ENCODE results near the gene PDZRN3. TPM values are rescaled to one million over a fixed set of nuclear protein-coding genes. Genes with fewer than 3 reads are reported as not detected.

The PDZRN3 gene
- total and polyA plus RNA-seq, 2 of the 13 experiments (the other 11 are each of a cell fraction or from before 2014, with no cell fraction given), result not detected

GRCh38 chr3:73509066-73509465, 115.7 kb downstream of the PDZRN3 start:
- Histone ChIP-seq H2AFZ (ENCODE audit: low read length) (no peak overlapping the region), H3K9me3 (ENCODE audit: low read length) (no peaks in the 10 kb centered on the region), H3K36me3 (replicated peaks in 1 of 2; ENCODE audit: control insufficient read depth in 1 of 2, insufficient read depth in 2 of 2, low read length in 2 of 2) (no peaks in the 10 kb centered on the region), H3K4me1 (ENCODE audit: insufficient read depth, low read length) (peaks cover 15% of the 10 kb centered on the region), H3K27ac (ENCODE audit: extremely low read length, insufficient read depth, low read length) (no peak overlapping the region), H4K20me1 (ENCODE audit: insufficient read depth, low read length) (no peaks in the 10 kb centered on the region), H3K9ac (ENCODE audit: insufficient read depth, low read depth, low read length) (no peak overlapping the region), H3K27me3 (ENCODE audit: control insufficient read depth in 1 of 2, insufficient read depth in 2 of 2, low read length in 2 of 2) (no peaks in the 10 kb centered on the region; a peak in 3 of 5 replicates), H3K4me3 (replicated peaks in 1 of 3; ENCODE audit: insufficient read depth in 1 of 3, low read depth in 2 of 3, low read length in 3 of 3) (no peak overlapping the region), H3K79me2 (ENCODE audit: insufficient read depth, low read length) (no peaks in the 10 kb centered on the region), H3K4me2 (ENCODE audit: low read depth, low read length) (no peak overlapping the region)
- POLR2A ChIA-PET, result no interaction called here
- TF ChIP-seq DNMT3B (CRISPR knock-in tag; conservative IDR thresholded peaks at IDR 0.05), result no peak
- TF ChIP-seq FOXO1 (CRISPR knock-in tag; IDR thresholded peaks at IDR 0.05), result no peak
- TF ChIP-seq E2F1 (CRISPR knock-in tag; IDR thresholded peaks at IDR 0.05), result no peak
- TF ChIP-seq ZNF563 (CRISPR knock-in tag; IDR thresholded peaks at IDR 0.05), result no peak
- TF ChIP-seq ZFP36L2 (CRISPR knock-in tag; IDR thresholded peaks at IDR 0.05), result no peak
- TF ChIP-seq TP53 (CRISPR knock-in tag; conservative IDR thresholded peaks at IDR 0.05), result no peak
- TF ChIP-seq TERF1 (CRISPR knock-in tag; IDR thresholded peaks at IDR 0.05), result no peak
- no peak for TF ChIP-seq DDIT3 (CRISPR knock-in tag; IDR thresholded peaks at IDR 0.05)
- no peak for TF ChIP-seq AGO1 (IDR thresholded peaks at IDR 0.05; ENCODE audit: low read depth, low read length, poor library complexity, severe bottlenecking)
- TF ChIP-seq CHCHD3 (CRISPR knock-in tag; IDR thresholded peaks at IDR 0.05), result no peak
- no peak for TF ChIP-seq PHF21A (CRISPR knock-in tag; IDR thresholded peaks at IDR 0.05)
- TF ChIP-seq E2F2 (CRISPR knock-in tag; IDR thresholded peaks at IDR 0.05; ENCODE audit: borderline replicate concordance), result no peak
- TF ChIP-seq NFIC (IDR thresholded peaks at IDR 0.05; ENCODE audit: low read length), result no peak
- no peak for TF ChIP-seq MEF2D (CRISPR knock-in tag; IDR thresholded peaks at IDR 0.05)
- no peak for TF ChIP-seq ATF6 (CRISPR knock-in tag; conservative IDR thresholded peaks at IDR 0.05)
- no peak for TF ChIP-seq EP300 (IDR thresholded peaks at IDR 0.05; ENCODE audit: low read depth in 2 of 2, low read length in 2 of 2)
- TF ChIP-seq EP300 (CRISPR knock-in tag; IDR thresholded peaks at IDR 0.05; ENCODE audit: borderline replicate concordance), result no peak
- no peak for TF ChIP-seq ATM (IDR thresholded peaks at IDR 0.05; ENCODE audit: borderline replicate concordance)
- TF ChIP-seq TFAP4 (IDR thresholded peaks at IDR 0.05; ENCODE audit: borderline replicate concordance, low read depth), result no peak
- 67% methylated on average over 5 of the region's 5 CpGs for WGBS (ENCODE audit: low lambda C conversion rate)
- ATAC-seq (no peak), DNase-seq (ENCODE audit: low spot score) (no peak), FAIRE-seq (no peak)
- CTCF ChIA-PET (ENCODE audit: low intra/inter-chr PET ratio, low total read pairs), result interaction anchor here (2.2 kb wide), 1 partner anchor 339 kb away, joined by 7 read pairs; no protein-coding TSS in a partner anchor
- in situ Hi-C loops (cut with HindIII; ENCODE audit: extremely low pct_ligation_motif_present, low pct_unique_long_range_greater_than_20kb), result loop anchor here (5.0 to 10.0 kb wide), 2 partner anchors 314 to 338 kb away; no protein-coding TSS in a partner anchor
- intact Hi-C loops (cut with micrococcal nuclease; ENCODE audit: unreplicated experiment), result no loop called here
- BruUV-seq (replicated peaks), result no TSS peak

Measured in HepG2 (cell line).